NCI-H1694 (cell line): ENCODE data around the gene UPF1.

Source experiments
- DNase-seq: peaks from one replicate; lab custom pipeline; 2025; lab: John Stamatoyannopoulos, UW

UPF1 gene

DNA sequence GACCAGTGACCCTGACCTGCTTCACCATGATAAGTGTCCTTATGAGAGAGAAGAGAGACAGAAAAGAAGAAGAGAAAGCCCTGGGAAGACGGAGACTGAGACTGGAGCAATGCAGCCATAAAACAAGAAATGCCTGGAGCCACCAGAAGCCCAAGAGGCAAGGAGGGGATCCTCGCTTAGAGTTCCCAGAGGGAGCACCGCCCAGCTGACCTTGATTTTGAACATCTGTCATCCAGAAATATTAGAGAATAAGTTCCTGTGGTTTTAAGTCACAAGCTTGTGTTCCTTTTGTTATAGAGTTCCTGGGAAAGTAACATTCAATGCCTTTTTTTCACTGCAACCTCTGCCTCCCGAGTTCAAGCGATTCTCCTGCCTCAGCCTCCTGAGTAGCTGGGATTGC is 44.0 kb downstream of the UPF1 start:
- no peak for DNase-seq

DNA sequence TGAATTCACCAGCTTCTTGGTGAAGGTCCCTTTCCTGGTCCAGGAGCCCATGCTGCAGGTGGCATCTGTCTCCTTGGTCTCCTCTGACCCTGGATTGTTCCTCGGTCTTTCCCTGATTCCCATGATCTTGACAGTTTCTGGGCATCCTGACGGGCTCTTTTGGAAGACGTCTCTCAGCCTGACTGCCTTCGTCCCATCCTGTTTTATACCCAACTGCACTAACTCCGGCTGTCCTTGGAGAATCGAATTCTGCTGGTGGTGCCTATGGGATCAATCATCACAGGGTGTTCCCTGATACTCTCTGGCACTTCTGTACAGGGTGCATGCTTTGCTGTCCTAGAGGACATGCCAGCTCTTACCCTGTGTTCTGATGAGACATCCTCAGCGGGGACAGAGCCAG is 45.1 kb downstream of the UPF1 start:
- no peak for DNase-seq

DNA sequence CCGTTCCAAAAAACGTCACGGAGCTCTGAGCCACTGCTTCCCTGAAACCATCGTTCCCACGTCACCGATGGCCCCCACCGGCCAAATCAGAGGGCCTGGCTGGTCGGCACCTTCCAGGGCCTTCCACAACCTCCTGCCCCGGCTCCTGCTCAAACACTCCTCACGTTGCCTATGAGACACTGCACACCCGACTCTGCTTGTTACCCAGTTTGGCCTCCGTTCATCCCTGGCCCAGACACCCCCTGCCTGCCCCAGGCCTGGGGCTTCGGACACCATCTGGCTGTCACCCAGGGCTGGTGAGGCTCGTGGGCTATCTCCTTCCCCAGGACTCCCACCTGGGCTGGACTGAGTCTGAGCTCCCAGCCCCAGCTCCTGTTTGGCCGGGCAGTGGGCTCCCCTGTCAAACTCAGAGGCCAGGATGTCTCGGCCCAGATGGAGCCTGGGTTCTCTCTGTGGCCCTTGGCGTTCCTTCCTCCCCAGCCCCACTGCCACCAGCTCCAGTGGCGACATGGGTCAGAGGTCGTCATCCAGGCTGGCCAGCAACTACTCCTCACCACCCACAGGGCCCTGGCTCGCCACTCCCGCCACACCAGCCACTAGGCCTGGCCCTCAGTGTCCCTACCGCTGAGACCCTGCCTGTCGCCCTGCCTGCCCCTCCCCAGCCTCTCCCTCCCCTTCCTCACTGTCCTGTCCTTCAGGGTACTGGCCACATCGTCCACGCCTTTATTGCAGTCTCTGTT is 46.5 kb downstream of the UPF1 start:
- DNase-seq, result no peak

DNA sequence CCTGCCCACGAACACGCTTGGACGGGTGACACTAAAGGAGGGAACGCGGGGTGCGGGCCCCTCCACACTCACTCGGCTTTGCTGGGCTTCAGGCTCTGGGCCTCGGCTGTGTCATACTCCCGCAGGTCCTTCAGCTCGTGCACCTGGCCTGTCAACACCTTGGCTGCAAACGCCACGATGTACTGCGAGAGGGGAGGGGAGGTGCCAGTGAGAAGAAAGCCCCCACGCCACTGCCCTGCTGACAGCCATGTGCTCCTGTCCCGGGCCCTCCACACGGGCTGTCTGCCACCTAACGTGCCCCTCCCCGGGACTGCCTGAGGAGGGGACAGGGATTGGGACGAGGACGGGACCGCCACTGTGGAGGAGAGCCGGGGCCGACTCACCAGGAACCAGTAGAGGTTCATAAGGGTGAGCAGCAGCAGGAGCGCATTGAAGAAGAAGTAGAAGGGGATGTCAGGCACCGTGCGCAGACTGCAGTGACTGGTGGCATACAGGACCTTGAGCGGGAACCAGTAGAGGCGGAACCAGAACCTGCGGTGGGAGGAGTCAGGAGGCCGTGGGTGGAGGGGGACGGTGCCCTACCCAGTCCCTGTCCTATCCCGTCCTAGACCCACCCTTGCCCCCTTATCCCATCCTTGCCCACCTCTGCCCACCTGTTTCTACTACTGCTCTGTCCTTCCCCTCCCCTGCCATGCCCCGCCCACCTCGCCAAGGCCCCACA is 47.3 kb downstream of the UPF1 start:
- DNase-seq, result no peak

DNA sequence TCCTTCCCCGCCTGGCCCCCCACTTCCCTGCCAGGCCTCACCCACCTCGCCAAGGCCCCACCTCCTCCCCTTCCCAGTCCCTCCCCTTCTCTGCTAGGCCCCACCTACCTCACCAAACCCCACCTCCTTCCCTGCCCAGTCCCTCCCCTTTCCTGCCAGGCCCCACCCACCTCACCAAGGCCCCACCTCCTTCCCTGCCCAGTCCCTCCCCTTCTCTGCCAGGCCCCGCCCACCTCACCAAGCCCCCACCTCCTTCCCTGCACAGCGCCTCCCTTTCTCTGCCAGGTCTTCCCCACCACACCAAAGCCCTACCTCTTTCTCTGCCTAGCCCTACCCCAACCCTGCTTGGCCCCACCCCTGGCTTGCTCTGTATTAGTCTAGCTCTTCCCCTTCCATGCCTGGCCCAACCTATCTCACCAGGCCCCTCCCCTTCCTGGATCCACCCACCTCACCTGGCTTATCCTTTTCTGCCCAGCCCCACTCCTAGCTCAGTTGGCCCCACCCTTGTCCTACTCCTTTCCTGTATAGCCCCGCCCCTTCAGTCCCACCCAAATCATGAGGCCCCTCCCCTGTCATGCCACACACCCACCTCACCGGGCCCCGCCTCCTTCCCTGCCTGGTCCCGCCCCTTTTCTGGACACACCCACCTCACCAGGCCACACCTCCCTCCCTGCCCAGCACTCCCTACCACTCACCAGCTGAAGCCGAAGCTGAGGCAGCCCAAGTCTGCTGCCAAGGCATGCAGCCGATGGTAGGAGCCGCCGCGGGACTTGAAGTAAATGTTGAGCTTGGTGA is 48.0 kb downstream of the UPF1 start:
- no peak for DNase-seq

DNA sequence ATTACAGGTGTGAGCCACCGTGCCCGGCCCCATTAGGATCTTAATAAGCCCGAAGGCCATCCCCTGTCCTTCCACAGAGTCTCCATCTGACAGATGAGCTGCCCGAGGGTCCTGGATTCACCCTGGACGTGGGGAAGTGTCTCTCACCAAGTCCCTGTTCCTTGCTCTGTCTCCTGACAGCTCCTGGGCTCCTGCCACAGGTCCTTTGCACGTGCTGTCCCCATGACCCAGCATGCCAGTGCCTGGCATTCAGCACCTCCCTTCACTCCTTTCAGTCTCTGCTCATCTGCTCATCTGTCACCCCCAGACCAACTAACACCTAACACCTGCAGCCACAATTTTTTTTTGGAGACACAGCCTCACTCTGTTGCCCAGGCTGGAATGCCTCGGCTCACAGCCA is 49.7 kb downstream of the UPF1 start:
- no peak for DNase-seq

DNA sequence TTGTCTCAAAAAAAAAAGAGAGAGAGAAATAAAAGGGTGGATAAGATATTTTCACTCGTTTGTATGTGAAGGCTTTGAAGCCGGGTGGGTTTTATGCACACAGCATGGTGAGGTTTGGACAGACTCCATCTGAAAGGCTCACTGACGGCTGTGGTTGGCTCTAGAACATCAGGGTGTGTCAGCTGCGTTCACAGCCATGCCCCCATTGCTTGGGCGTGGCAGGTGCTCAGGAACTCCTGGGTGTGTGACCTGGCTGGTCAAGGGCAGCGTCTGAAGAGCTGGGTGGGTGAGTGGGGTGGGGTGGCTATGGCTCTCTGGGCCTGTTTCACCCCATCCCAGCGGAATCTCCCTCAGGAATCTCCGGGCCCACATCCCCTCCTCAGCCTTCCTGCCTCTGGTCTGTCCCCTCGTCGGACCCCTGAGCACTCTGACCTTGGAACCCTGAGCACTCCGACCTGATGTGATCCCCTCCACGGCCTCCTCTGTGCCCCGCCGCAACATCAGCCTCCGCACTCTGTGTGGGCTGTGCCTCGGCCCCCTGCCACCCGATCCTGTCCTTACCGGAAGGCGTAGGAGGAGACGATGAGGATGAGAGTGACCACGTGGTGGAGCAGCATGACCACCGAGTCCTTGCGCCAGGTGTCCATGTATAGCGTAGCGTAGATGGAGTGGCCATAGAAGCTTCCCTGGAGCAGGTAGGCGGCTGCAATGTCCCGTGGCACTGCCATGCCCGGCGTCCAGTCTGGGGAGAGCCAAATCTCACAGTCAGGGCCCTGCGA is 52.0 kb downstream of the UPF1 start:
- no peak for DNase-seq

DNA sequence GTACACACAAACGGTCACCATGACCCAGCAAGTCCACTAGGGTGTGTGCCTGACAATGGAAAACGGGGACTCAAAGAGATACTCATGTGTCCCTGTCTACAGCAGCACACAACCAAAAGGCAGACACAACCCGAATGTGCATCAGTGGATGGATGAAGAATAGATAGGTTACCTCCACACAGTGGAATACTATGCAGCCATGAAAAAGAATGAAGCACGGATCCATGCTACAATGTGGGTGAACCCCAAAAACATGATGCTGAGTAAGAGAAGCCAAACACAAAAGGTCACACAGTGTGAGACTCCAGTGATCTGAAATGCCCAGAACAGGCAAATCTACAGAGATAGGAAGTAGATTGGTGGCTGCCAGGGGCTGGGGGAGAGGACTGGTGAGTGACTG is 55.2 kb downstream of the UPF1 start:
- no peak for DNase-seq

DNA sequence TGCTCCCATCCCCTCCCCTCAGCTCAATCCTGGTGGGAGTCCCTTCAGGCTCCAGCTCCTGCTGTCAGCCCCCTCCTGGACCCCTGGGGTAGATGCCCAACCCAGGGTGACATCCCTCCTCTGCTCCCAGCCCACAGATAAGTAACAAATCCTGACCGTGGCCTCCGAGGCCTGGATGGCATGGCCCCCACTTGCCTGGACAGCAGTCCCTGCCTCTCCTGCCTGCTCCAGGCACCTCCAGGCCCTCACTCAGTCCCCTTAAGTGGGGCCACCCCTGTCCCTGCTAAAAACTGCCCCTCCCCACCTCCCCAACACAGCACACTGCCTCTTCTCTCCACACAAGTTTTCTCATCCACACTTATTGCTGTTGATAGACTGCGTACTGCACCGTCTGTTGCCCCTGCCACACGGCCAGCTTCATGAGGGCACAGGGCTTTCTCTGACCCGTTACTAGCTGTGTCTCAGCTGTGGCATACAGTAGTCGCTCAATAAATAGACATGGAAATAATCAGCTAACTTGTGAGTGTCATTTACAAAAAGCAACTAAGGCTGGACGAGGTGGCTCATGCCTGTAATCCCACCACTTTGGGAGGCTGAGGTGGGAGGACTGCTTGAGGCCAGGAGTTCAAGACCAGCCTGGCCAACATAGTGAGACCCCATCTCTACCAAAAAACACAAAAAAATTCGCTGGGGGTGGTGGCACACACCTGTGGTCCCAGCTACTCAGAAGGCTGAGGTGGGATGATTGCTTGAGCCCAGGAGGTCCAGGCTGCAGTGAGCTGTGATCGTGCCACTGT is 58.4 kb downstream of the UPF1 start:
- DNase-seq, result no peak

DNA sequence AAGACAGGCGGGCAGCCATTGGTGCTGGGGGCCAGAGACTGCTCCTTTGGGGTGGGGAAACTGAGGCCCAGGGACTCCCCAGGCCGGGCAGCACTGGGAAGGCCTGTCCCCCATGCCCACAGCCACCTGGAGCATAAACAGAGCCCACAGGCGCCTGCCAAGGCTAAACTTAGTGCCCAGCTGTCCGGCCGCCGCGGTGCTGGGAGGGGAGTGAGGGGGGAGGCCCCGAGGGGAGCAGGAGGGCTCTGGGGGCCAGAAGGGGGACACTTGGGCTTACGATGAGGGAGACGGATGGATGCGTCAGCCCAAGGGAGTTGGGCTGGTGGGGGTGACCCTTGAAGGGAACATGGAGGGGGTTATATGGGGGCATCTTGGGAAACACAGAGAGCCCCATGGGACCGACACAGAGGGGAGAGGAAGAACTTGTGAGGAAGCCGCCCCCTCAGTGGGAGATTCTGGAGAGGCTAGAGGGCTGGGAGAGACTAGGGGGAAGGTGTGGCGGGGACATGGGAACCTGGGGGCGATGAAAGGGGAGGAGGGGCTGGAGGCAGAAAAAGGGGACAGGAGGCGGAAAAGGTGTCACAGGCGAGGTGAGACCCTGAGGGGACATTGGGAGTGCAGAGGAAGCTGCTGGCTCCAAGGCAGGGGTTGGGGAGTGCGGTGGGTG is 62.0 kb downstream of the UPF1 start:
- no peak for DNase-seq

DNA sequence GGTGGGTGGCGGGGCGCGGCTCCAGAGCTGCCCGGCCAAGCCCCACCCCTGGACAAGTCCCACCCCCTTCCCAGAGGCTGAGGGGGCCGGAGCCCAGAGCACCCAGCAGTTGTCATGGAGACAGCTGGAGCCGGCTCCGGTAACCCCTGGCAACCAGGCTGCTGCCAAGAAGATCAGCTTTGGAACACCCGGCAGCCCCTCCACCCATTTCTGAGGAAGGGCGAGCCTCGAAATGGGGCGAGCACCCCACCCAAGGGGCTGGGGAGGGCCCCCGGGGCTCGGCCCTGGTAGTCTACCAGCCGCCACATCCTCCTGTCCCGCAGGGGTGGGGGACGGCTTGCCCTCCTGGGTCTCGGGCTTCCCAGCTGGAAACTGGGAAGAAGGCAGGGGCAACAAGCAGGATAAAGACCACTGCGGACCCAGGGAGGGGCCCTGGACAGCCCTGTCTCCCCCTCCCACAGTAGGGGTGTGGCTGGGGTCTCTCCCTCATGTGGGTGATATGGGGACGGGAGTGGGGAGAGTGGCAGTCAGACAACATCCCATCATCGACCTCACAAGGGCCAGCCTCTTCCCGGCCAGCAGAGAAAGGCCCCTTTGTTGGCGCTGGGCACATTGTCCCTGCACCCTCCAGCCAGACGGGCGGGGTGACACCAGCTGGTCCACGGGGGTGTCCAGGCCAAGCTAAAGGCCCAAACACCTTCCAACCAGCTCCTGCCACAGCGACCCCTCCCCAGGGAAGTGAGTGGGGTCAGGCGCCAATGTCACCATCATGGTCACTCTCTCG is 62.7 kb downstream of the UPF1 start:
- DNase-seq, result peak; percentile 85

DNA sequence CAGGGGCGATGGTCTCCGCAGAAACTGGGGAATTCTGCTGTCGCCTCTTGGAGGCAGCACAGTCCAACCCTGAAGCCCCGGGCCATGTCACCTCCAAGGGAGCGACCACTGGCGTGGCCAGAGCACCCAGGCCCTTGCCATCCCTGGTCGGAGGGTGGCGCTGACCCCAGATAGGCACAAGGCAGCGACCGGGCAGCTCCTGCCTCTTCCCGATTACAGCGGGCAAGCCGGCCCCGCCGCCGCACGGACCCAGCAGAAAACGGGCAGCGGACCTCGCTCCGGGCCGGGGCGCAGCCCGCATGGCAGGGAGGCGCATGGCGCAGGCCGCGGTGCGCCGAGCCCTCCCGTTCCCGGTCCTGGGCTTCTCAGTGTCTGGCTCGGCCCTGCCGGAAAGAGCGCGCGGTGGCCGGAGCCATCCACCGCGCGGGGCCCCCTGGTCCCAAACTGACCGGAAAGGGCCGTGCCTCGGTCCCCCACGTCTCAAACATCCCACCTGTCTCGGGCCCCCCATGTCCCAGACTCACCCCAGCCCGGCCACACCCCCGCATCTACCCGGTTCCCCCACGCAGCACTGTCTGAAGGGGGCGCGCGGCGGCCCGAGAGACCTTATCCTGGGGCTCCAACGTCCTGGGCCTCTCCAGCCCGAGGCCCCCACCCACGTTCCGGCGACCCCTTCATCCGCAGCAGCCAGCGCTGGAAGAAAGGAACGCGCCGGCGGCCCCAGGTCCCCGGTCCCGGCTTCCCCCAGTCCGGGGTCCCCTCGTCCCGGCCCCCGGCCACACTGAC is 63.5 kb downstream of the UPF1 start:
- no peak for DNase-seq

DNA sequence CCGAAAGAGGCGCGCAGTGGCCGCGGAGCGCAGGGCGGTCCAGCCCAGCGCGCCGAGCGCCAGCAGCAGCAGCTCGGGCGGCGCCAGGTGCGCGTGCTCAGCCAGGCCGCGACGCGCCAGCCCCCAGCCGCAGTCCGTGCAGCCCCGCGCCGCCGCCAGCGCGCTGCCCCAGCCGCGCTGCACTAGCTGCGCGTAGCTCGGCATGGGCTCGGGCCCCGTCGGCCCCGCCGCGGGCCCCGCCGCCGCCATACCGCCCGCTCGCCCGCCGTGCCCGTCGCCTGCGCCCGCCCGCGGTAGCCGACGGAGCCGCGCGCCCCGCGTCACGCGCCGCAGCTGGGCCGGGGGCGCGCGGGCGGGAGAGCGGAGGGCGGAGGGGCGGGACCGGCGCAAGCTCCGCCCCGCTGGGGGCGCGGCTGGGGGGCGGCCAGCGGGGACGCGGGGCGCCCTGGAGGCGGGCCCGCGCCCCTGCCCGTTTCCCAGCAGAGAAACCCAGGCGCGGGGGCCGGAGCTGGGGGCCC is 64.1 kb downstream of the UPF1 start, which contains the start of gene CERS1:
Gene CERS1, minus strand, starts transcription at position 335 of the 518 bp plus-strand sequence. Its CDS starts 86 bp downstream, at position 249.
- DNase-seq, result no peak

DNA sequence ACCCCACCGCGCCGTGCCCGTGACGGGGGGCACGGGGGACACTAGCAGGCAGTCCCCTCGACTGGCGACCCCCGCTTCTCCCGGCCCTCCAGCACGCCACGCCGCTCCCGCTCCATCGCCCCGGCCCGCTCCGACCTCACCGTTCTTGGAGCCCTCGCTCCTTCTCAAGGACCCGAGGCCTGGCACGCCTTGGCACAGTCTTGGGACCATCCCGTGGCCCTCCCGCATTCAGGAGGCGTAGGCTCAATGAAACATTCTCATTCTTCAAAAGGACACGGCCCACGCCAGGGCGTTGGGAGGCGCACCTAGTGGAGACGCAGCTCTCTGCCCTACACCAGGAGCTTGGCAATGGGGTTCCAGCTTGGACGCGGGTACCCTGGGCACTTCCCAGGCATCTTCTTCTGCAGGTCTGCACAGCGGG is 64.7 kb downstream of the UPF1 start:
- no peak for DNase-seq

DNA sequence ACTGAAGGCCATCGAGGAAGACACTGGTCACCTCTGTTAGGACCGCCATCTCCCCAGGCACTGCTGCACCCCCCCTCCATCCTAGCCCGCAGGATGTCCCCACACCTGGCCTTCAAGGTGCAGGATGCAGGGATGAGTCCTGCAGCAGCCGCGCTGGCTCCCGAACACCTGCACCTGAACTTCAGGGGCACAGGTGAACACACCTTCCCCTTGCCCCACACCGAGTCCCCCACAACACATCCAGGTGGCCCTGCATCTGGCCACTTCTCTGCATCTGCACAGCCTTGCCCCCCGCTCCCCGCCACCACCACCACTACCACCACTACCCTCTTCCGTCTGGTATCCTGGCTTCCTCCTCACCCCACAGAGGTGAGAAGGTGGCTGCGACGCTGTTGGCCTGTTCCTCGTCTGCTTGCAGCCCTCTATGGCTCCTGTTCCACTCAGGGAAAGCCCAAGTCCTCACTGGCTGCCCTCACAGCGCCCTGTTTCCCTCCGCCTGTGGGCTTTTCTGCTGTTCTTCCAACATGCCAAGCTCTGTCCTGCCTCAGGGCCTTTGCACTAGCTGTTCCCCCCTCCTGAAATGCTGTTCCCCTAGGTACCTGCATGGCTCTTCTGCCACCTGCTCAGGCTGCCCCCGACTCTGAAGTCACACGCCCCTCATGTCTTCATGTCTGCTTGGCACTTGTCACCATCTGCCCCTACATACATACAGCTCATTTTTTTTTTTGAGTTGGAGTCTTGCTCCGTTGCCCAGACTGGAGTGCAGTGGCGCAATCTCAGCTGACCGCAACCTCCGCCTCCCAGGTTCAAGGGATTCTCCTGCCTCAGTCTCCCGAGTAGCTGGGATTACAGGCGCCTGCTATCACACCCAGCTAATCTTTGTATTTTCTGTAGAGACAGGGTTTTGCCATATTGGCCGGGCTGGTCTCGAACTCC is 65.6 kb downstream of the UPF1 start:
- DNase-seq, result no peak

DNA sequence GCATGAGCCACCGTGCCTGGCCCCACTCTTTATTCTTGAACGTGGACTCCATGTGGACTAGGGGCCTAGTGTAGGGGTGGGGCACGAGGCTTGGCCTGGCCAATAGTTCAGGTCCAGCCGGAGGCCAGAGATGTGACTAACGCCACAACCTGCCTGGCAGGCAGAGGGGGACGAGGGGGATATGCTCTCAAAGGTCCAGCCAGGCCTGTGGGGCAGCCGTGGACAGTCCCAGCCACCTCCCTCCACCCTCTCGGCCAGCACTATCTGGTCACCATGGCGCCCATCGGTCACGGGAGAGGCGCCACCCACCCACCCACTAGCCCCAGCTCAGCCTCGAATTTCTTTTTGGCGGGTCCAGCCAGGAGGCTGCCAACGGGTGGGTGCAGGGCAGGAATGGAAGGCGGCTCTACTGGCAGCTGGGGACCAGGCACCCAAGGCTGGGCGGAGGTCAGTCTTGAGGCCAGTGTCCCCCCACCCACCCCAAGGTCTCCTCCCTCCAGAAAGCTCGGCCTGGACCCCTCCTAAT is 66.4 kb downstream of the UPF1 start:
- DNase-seq, result no peak
